OCI-LY7 (cell line): ENCODE measurements around the gene ADISSP. TPM values are rescaled to one million over a fixed set of nuclear protein-coding genes. Genes with fewer than 3 reads are reported as not detected.
A peak's percentile ranks its signal among the peaks of the same experiment; 100 is the strongest.

Experiments
- BruUV-seq: library from RNA; stranded (reverse); fragments of 400-500 nt; replicated peaks from 2 replicates; lab custom pipeline; 2021; lab: Mats Ljungman, UMichigan
- CTCF ChIA-PET: fragments of 300-600 bp; sonication (Branson Sonifier 250); formaldehyde crosslinking; loops from one replicate; lab custom pipeline; 2022; ENCODE audit warnings: antibody characterized with exemption; ENCODE audit not compliant: unreplicated experiment; lab: Charles Lee
- POLR2A ChIA-PET: fragments of 300-600 bp; sonication (Branson Sonifier 250); formaldehyde crosslinking; loops from one replicate; lab custom pipeline; 2022; ENCODE audit warnings: antibody characterized with exemption; lab: Charles Lee
- DNase-seq: peaks from one replicate; pipeline ENCODE4 v3.0.0-alpha.2; 2015; ENCODE audit warnings: low spot score
- H2AFZ ChIP-seq: fragments of 200-600 bp; sonication (generic), shearing (Covaris generic); 2 replicates; pipeline ENCODE4 v1.6.1; 2014; ENCODE audit warnings: mild to moderate bottlenecking, antibody characterized with exemption, low read length, moderate library complexity
- H3K27ac ChIP-seq: fragments of 200-600 bp; sonication (generic); 2 replicates; pipeline ENCODE4 v1.5.1; 2014; ENCODE audit warnings: mixed run types, low read depth, mild to moderate bottlenecking, moderate library complexity, low read length, inconsistent platforms; ENCODE audit not compliant: poor library complexity, severe bottlenecking
- H3K36me3 ChIP-seq: fragments of 200-600 bp; sonication (generic); 2 replicates; pipeline ENCODE4 v1.6.1; 2014; ENCODE audit warnings: mild to moderate bottlenecking, antibody characterized with exemption, low read length, moderate library complexity, mixed read lengths; ENCODE audit not compliant: insufficient read depth
- H3K4me1 ChIP-seq: fragments of 200-600 bp; sonication (generic); 2 replicates; pipeline ENCODE4 v1.5.1; 2014; ENCODE audit warnings: mild to moderate bottlenecking, low read length; ENCODE audit not compliant: insufficient read depth, poor library complexity, severe bottlenecking
- H3K4me2 ChIP-seq: fragments of 200-600 bp; sonication (generic); 2 replicates; pipeline ENCODE4 v1.6.1; 2014; ENCODE audit warnings: mild to moderate bottlenecking, low read length
- H3K4me3 ChIP-seq: fragments of 200-600 bp; sonication (generic); 2 replicates; pipeline ENCODE4 v1.5.1; 2014; ENCODE audit warnings: mild to moderate bottlenecking, low read depth, low read length; ENCODE audit not compliant: poor library complexity, severe bottlenecking
- H3K79me2 ChIP-seq: fragments of 200-600 bp; sonication (generic); 2 replicates; pipeline ENCODE4 v1.6.1; 2016; ENCODE audit warnings: low read depth, mild to moderate bottlenecking, low read length, moderate library complexity, mixed read lengths; ENCODE audit not compliant: insufficient read depth
- H3K9me2 ChIP-seq: fragments of 200-600 bp; sonication (generic); 2 replicates; pipeline ENCODE4 v1.6.1; 2016; ENCODE audit warnings: mild to moderate bottlenecking, low read length, mixed read lengths; ENCODE audit not compliant: insufficient read depth
- H3K9me3 ChIP-seq: fragments of 200-600 bp; sonication (generic); 2 replicates; pipeline ENCODE4 v1.6.1; 2014; ENCODE audit warnings: mild to moderate bottlenecking, mixed run types, low read length, mixed read lengths
- H4K20me1 ChIP-seq: fragments of 200-600 bp; sonication (generic); 2 replicates; pipeline ENCODE4 v1.6.1; 2014; ENCODE audit warnings: mild to moderate bottlenecking, antibody characterized with exemption, low read length, moderate library complexity, mixed read lengths; ENCODE audit not compliant: insufficient read depth
- CTCF ChIP-seq: fragments of 200-600 bp; sonication (generic); conservative IDR thresholded peaks from 2 replicates; pipeline ENCODE4 v1.5.1; 2014; ENCODE audit warnings: mild to moderate bottlenecking, antibody characterized with exemption, low read length, moderate library complexity, mixed read lengths
- EZH2phosphoT487 ChIP-seq: fragments of 200-600 bp; sonication (generic); IDR thresholded peaks from 2 replicates; pipeline ENCODE4 v1.6.1; 2018; ENCODE audit warnings: low read depth, borderline replicate concordance, mild to moderate bottlenecking, mixed run types, antibody characterized with exemption, low read length, moderate library complexity, mixed read lengths
- intact Hi-C: fragments of 100-400 bp; cut with micrococcal nuclease; formaldehyde crosslinking; loops from one replicate; pipeline ENCODE4 v1.10.0; 2022; ENCODE audit not compliant: unreplicated experiment
- total RNA-seq, 2 experiments: library from RNA; depleted of rRNA in 1 of 2; stranded (reverse); fragments of >200 nt in 1 of 2; shearing (Covaris generic) in 1 of 2; gene quantifications; 2 replicates each; pipeline ENCODE4 v1.2.3, GENCODE V29; 2014 to 2022

ADISSP gene
- total RNA-seq, 2 experiments from 2014 or later, result 64.4 to 66.7 TPM

GRCh38 chr20:3786665-3787323, 19.2 kb upstream of the ADISSP start, which contains the start of gene CENPB:
TSS of gene CENPB (minus strand) at chr20:3786740. CDS start at chr20:3786483, 257 bp downstream.
- TF ChIP-seq CTCF, result peak; percentile 80
- no peak for TF ChIP-seq EZH2phosphoT487
- H3K9me3 ChIP-seq, result no peaks in the 10 kb centered on the region
- ChIA-PET CTCF (interaction anchor here (1.7 kb wide), 2 partner anchors 32 to 33 kb away, joined by 4 read pairs; partner anchors contain the start of gene AP5S1), POLR2A (interaction anchor here (0.7 to 3.2 kb wide), 3 partner anchors 23 to 71 kb away, joined by 3 to 16 read pairs (median 3); partner anchors contain the start of gene AP5S1)
- H3K4me2 ChIP-seq, result peak within 1 kb of the TSS; percentile 73
- BruUV-seq, result no TSS peak
- peak within 1 kb of the TSS; percentile 71 for H3K4me3 ChIP-seq
- DNase-seq, result peak; percentile 90
- intact Hi-C loops, result loop anchor here (1.0 to 2.0 kb wide), 5 partner anchors 10 to 298 kb away; partner anchors contain the start of genes AP5S1, CDC25B and PANK2
- H4K20me1 ChIP-seq, result no peaks in the 10 kb centered on the region; the same call in 1 of the 2 replicates
- H3K36me3 ChIP-seq, result no peaks in the 10 kb centered on the region; the same call in 1 of the 2 replicates
- H3K27ac ChIP-seq, result no peak within 1 kb of the TSS
- H3K79me2 ChIP-seq, result peaks cover 15% of the 10 kb centered on the region; the same call in 1 of the 2 replicates
- H3K9me2 ChIP-seq, result no peaks in the 10 kb centered on the region
- peak within 1 kb of the TSS; percentile 94 for H2AFZ ChIP-seq
- H3K4me1 ChIP-seq, result peaks cover 28% of the 10 kb centered on the region

DNA sequence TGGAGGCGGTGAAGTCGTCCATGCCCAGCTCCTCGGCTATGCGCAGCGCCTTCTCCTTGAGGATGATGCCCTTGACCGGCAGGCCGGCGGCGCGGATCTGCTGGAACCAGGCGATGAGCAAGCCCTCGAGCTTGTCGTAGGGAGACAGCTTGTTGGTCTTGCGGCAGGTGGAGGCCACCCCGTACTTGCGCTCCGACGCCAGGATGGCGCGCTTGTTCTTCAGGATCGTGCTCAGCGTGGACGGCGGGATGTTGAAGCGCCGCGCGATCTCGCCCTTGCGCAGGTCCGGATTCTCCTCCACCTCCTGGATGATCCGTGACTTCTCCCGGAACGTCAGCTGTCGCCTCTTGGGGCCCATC, 18.6 kb upstream of the ADISSP start:
- H3K4me2 ChIP-seq, result peak overlapping the region; percentile 65
- DNase-seq, result no peak
- H3K27ac ChIP-seq, result no peak overlapping the region
- H2AFZ ChIP-seq, result no peak overlapping the region
- POLR2A ChIA-PET, result interaction anchor here (3.2 kb wide), 1 partner anchor 35 kb away, joined by 16 read pairs; the partner anchor contains the start of gene AP5S1
- H3K9me3 ChIP-seq, result no peaks in the 10 kb centered on the region
- H3K36me3 ChIP-seq, result no peaks in the 10 kb centered on the region; the same call in 1 of the 2 replicates
- peaks cover 15% of the 10 kb centered on the region; the same call in 1 of the 2 replicates for H3K79me2 ChIP-seq
- no peak for TF ChIP-seq EZH2phosphoT487
- TF ChIP-seq CTCF, result no peak
- CTCF ChIA-PET, result interaction anchor here (0.7 to 1.7 kb wide), 2 partner anchors 34 to 70 kb away, joined by 3 to 4 read pairs; partner anchors contain the start of gene AP5S1
- H3K4me3 ChIP-seq, result peak overlapping the region; percentile 71
- H4K20me1 ChIP-seq, result no peaks in the 10 kb centered on the region; the same call in 1 of the 2 replicates
- peaks cover 29% of the 10 kb centered on the region for H3K4me1 ChIP-seq
- BruUV-seq, result no TSS peak
- H3K9me2 ChIP-seq, result no peaks in the 10 kb centered on the region
- intact Hi-C loops, result loop anchor here (2.0 kb wide), 2 partner anchors 103 to 299 kb away; partner anchors contain the start of gene PANK2
